ENCODE measurements around the gene C1GALT1.
"Not testable (repeated sequence)": the region's sequence is repeated elsewhere in the genome, so short reads cannot be mapped to it uniquely, and the experiment has no call there.

The C1GALT1 gene

DNA sequence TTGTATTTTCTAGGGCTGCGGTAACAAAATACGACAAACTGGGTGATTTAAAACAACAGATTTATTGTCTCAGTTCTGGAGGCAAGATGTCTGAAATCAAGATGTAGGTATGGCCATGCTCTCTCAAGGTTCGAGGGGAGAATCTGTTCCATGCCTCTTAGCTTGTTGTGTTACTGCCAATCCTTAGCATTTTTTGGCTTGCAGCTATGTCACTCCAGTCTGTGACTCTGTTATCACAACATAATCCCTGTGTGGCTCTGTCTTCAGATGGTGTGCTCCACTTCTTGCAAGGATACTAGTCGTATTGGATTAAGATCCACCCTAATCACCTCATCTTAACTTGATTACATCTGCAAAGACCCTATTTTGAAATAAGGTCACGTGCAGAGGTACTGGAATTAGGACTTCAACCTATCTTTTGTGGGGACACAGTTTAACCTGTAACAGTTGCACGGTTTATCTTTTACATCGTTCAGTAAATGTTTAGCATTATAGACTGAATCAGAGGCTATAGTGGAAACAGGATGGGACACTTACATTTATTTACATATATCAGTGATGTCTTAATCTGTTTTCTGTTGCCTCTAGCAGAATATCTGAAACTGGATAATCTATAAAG lies 3.1 kb downstream of the C1GALT1 start:
- Histone ChIP-seq H3K27ac (no peak overlapping the region), H3K4me3 (ENCODE audit: low read depth in 1 of 2, low read length in 1 of 2) (no peak overlapping the region), H3K4me1 (ENCODE audit: control insufficient read depth in 1 of 2, insufficient read depth in 1 of 2, low read depth in 1 of 2, low read length in 1 of 2) (peaks cover 43 to 56% of the 10 kb centered on the region in 2 experiments), H3K9me3 (no peaks in the 10 kb centered on the region), H3K36me3 (no peaks in the 10 kb centered on the region), H3K27me3 (no peaks in the 10 kb centered on the region)
- TF ChIP-seq, protein P1, sequence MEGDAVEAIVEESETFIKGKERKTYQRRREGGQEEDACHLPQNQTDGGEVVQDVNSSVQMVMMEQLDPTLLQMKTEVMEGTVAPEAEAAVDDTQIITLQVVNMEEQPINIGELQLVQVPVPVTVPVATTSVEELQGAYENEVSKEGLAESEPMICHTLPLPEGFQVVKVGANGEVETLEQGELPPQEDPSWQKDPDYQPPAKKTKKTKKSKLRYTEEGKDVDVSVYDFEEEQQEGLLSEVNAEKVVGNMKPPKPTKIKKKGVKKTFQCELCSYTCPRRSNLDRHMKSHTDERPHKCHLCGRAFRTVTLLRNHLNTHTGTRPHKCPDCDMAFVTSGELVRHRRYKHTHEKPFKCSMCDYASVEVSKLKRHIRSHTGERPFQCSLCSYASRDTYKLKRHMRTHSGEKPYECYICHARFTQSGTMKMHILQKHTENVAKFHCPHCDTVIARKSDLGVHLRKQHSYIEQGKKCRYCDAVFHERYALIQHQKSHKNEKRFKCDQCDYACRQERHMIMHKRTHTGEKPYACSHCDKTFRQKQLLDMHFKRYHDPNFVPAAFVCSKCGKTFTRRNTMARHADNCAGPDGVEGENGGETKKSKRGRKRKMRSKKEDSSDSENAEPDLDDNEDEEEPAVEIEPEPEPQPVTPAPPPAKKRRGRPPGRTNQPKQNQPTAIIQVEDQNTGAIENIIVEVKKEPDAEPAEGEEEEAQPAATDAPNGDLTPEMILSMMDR (IDR thresholded peaks at IDR 0.05), result no peak

DNA sequence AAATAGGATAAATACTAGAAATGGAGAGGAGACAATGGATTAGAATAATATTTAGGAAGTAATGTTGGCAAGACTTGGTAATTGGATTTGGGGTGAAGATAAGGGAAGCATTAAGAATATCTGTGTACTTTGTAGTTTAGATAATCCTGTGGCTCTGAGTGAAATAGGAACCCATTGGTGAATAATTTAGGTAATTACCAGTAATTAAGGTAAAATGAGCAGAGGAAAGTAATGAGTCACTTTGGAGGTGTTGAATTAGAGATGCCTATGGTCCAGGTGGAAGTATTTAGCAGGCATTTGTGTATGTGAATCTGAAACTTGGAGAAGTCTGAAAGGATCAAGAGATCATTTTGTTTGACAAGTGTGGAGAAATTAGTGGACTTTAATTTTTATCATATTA lies 5.7 kb downstream of the C1GALT1 start:
- peaks cover 29 to 40% of the 10 kb centered on the region in 2 experiments for H3K4me1 ChIP-seq (ENCODE audit: control insufficient read depth in 1 of 2, insufficient read depth in 1 of 2, low read depth in 1 of 2, low read length in 1 of 2)

DNA sequence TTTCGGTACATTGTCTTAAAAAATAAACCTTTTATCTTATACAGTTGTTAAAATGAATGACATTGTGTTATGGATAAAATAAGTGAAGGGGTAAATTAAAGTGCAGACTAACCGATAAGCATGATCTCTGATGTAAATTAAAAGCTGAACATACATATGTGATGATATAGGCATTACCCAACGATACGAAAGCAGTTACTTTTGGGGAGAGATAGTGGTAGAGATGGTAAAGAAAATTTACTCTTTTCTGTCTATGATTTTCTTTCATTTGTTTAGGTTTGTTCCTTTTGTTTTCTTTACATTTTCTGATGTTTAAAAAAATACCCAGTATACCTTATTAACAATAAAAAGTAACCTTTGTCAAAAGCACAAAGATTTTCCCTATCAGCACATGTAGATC lies 6.4 kb downstream of the C1GALT1 start:
- Histone ChIP-seq H3K27ac (no peak overlapping the region), H3K9me3 (no peaks in the 10 kb centered on the region), H3K27me3 (no peaks in the 10 kb centered on the region), H3K36me3 (no peaks in the 10 kb centered on the region), H3K4me3 (ENCODE audit: low read depth in 1 of 2, low read length in 1 of 2) (no peak overlapping the region), H3K4me1 (ENCODE audit: control insufficient read depth in 1 of 2, insufficient read depth in 1 of 2, low read depth in 1 of 2, low read length in 1 of 2) (peaks cover 22 to 34% of the 10 kb centered on the region in 2 experiments)
- TF ChIP-seq, protein P1 (IDR thresholded peaks at IDR 0.05), result no peak

More for the DNA sequence above, 5.7 kb downstream of the C1GALT1 start:
- Histone ChIP-seq H3K4me3 (ENCODE audit: low read depth in 1 of 2, low read length in 1 of 2) (no peak overlapping the region), H3K27ac (no peak overlapping the region), H3K36me3 (no peaks in the 10 kb centered on the region), H3K27me3 (no peaks in the 10 kb centered on the region), H3K9me3 (no peaks in the 10 kb centered on the region)
- TF ChIP-seq, protein P1 (IDR thresholded peaks at IDR 0.05), result no peak

- peaks cover 8 to 20% of the 10 kb centered on the region in 2 experiments for H3K4me1 ChIP-seq (ENCODE audit: control insufficient read depth in 1 of 2, insufficient read depth in 1 of 2, low read depth in 1 of 2, low read length in 1 of 2)
These were observed 7.8 kb downstream of the C1GALT1 start for GRCh38 chr7:7190142-7190541.

GRCh38 chr7:7191137-7191536 lies 8.8 kb downstream of the C1GALT1 start:
- no peaks in the 10 kb centered on the region for H3K9me3 ChIP-seq
- no peak overlapping the region for H3K27ac ChIP-seq
- H3K36me3 ChIP-seq, result no peaks in the 10 kb centered on the region
- peaks cover under 1 to 12% of the 10 kb centered on the region in 2 experiments for H3K4me1 ChIP-seq (ENCODE audit: control insufficient read depth in 1 of 2, insufficient read depth in 1 of 2, low read depth in 1 of 2, low read length in 1 of 2)
- TF ChIP-seq, protein P1 (IDR thresholded peaks at IDR 0.05), result no peak
- no peaks in the 10 kb centered on the region for H3K27me3 ChIP-seq
- H3K4me3 ChIP-seq (ENCODE audit: low read depth in 1 of 2, low read length in 1 of 2), result no peak overlapping the region

More at GRCh38 chr7:7190142-7190541, 7.8 kb downstream of the C1GALT1 start:
- Histone ChIP-seq H3K9me3 (no peaks in the 10 kb centered on the region), H3K36me3 (no peaks in the 10 kb centered on the region), H3K4me3 (ENCODE audit: low read depth in 1 of 2, low read length in 1 of 2) (no peak overlapping the region), H3K27ac (peak overlapping the region; percentile 37), H3K27me3 (no peaks in the 10 kb centered on the region)
- TF ChIP-seq, protein P1 (IDR thresholded peaks at IDR 0.05), result no peak

- not testable (repeated sequence) for H3K27me3 ChIP-seq, H3K36me3 ChIP-seq, H3K27ac ChIP-seq
These were observed 10.7 kb downstream of the C1GALT1 start for GRCh38 chr7:7192798-7193788.

GRCh38 chr7:7199592-7199991 lies 17.2 kb downstream of the C1GALT1 start:
- peaks cover 8 to 10% of the 10 kb centered on the region in 2 experiments for H3K4me1 ChIP-seq (ENCODE audit: control insufficient read depth in 1 of 2, insufficient read depth in 1 of 2, low read depth in 1 of 2, low read length in 1 of 2)
- not testable (repeated sequence) for H3K27ac ChIP-seq; H3K9me3 ChIP-seq; H3K36me3 ChIP-seq; H3K4me3 ChIP-seq (ENCODE audit: low read depth in 1 of 2, low read length in 1 of 2); H3K27me3 ChIP-seq

More at GRCh38 chr7:7192798-7193788, 10.7 kb downstream of the C1GALT1 start:
- not testable (repeated sequence) for H3K9me3 ChIP-seq; H3K4me3 ChIP-seq (ENCODE audit: low read depth in 1 of 2, low read length in 1 of 2); H3K4me1 ChIP-seq (ENCODE audit: control insufficient read depth in 1 of 2, insufficient read depth in 1 of 2, low read depth in 1 of 2, low read length in 1 of 2)

GRCh38 chr7:7200255-7200654 lies 17.9 kb downstream of the C1GALT1 start:
- H3K4me3 ChIP-seq (ENCODE audit: low read depth in 1 of 2, low read length in 1 of 2); H3K9me3 ChIP-seq; H3K27ac ChIP-seq; H3K36me3 ChIP-seq; H3K27me3 ChIP-seq: not testable (repeated sequence)
- H3K4me1 ChIP-seq (ENCODE audit: control insufficient read depth in 1 of 2, insufficient read depth in 1 of 2, low read depth in 1 of 2, low read length in 1 of 2), result peaks cover 8 to 10% of the 10 kb centered on the region in 2 experiments

Data from neutrophil (primary cell).